ENCODE data around the gene PAX9.

The PAX9 gene

GRCh38 chr14:36656687-36657398 lies 4.8 kb upstream of the PAX9 start:
- DNase-seq, result peak; percentile 72

GRCh38 chr14:36657399-36658122 lies 4.1 kb upstream of the PAX9 start:
- DNase-seq, result peak; percentile 71

GRCh38 chr14:36658123-36659009 lies 3.3 kb upstream of the PAX9 start:
- DNase-seq, result peak; percentile 52

GRCh38 chr14:36659010-36659821 lies 2.4 kb upstream of the PAX9 start:
- DNase-seq, result peak; percentile 44

- DNase-seq, result peak; percentile 52
Measured at GRCh38 chr14:36659822-36660735, 1.6 kb upstream of the PAX9 start.

- peak; percentile 87 for DNase-seq
Measured at GRCh38 chr14:36660736-36661505, 739 bp upstream of the PAX9 start.

- DNase-seq, result no peak
Measured at GRCh38 chr14:36662258-36662542, 540 bp downstream of the PAX9 start.

GRCh38 chr14:36662543-36663403 lies 1.1 kb downstream of the PAX9 start:
- DNase-seq, result peak; percentile 77

GRCh38 chr14:36663404-36664321 lies 2.0 kb downstream of the PAX9 start:
- peak; percentile 56 for DNase-seq

- DNase-seq, result no peak
Measured at GRCh38 chr14:36664322-36665193, 2.9 kb downstream of the PAX9 start.

- peak; percentile 29 for DNase-seq
Measured at GRCh38 chr14:36665887-36666415, 4.3 kb downstream of the PAX9 start.

GRCh38 chr14:36666416-36667206 lies 5.0 kb downstream of the PAX9 start:
- peak; percentile 36 for DNase-seq

- no peak for DNase-seq
Measured at GRCh38 chr14:36667679-36668078, 6.0 kb downstream of the PAX9 start.

GRCh38 chr14:36671149-36671548 lies 9.5 kb downstream of the PAX9 start:
- DNase-seq, result no peak

- no peak for DNase-seq
Measured at GRCh38 chr14:36672095-36672494, 10.4 kb downstream of the PAX9 start.

- DNase-seq, result no peak
Measured at GRCh38 chr14:36674659-36675058, 13.0 kb downstream of the PAX9 start.

GRCh38 chr14:36675581-36675980 lies 13.9 kb downstream of the PAX9 start:
- no peak for DNase-seq

Data from DMS53 (cell line).